Activated T-cell treated with anti-CD3 and anti-CD28 coated beads, Interleukin-2, amount 50 U/mL, for 72 hours (primary cell): ENCODE data around the gene TENM4. TPM values are rescaled to one million over a fixed set of nuclear protein-coding genes. Genes with fewer than 3 reads are reported as not detected.
A peak's percentile ranks its signal among the peaks of the same experiment; 100 is the strongest.

Experiments used
- ATAC-seq, 2 donors: fragments of 150-1000 bp; cut with Tn5 transposase; replicated peaks in 1 of 2; 2 replicates each; pipeline ENCODE4 v1.10.0; 2021; ENCODE audit warnings: moderate library complexity in 2 of 2, mild to moderate bottlenecking in 1 of 2
- DNase-seq, 2 donors: peaks; one replicate each; pipeline ENCODE4 v3.0.0; 2021 to 2022; ENCODE audit warnings: mixed read lengths in 1 of 2
- H3K27ac Mint-ChIP-seq: one replicate; pipeline ENCODE4 v1.8.0; 2022; ENCODE audit warnings: mild to moderate bottlenecking, moderate library complexity, mixed read lengths
- H3K27me3 Mint-ChIP-seq: one replicate; pipeline ENCODE4 v1.8.0; 2022; ENCODE audit warnings: low read depth, mixed read lengths
- H3K36me3 Mint-ChIP-seq, 2 donors: one replicate each; pipeline ENCODE4 v1.8.0; 2022; ENCODE audit warnings: mixed read lengths in 2 of 2, mild to moderate bottlenecking in 1 of 2; ENCODE audit not compliant: insufficient read depth in 2 of 2
- H3K4me1 Mint-ChIP-seq: one replicate; pipeline ENCODE4 v1.8.0; 2022; ENCODE audit warnings: low read depth, mixed read lengths
- H3K4me3 Mint-ChIP-seq, 2 donors: one replicate each; pipeline ENCODE4 v1.8.0; 2022; ENCODE audit warnings: mild to moderate bottlenecking in 2 of 2, mixed read lengths in 2 of 2, moderate library complexity in 2 of 2
- H3K9me3 Mint-ChIP-seq, 2 donors: one replicate each; pipeline ENCODE4 v1.8.0; 2022; ENCODE audit warnings: mixed read lengths in 2 of 2
- total RNA-seq, 2 donors: library from RNA; stranded (reverse); gene quantifications; one replicate each; pipeline ENCODE4 v1.2.3, GENCODE V29; 2022

Gene TENM4
- total RNA-seq, 2 donors from 2014 or later, result 0.21 TPM; not detected in 1

GRCh38 chr11:79409330-79409729 lies 31.5 kb downstream of the TENM4 start:
- H3K4me3 Mint-ChIP-seq, result no peak overlapping the region
- ATAC-seq, result no peak

GRCh38 chr11:79406376-79406775 lies 34.5 kb downstream of the TENM4 start:
- Mint-ChIP-seq H3K4me1 (no peaks in the 10 kb centered on the region), H3K27me3 (no peaks in the 10 kb centered on the region), H3K36me3 (no peaks in the 10 kb centered on the region), H3K9me3 (peaks cover 2 to 4% of the 10 kb centered on the region in 2 donors), H3K4me3 (no peak overlapping the region), H3K27ac (no peak overlapping the region)
- DNase-seq (no peak), ATAC-seq (no peak)

More at GRCh38 chr11:79409330-79409729, 31.5 kb downstream of the TENM4 start:
- no peaks in the 10 kb centered on the region for H3K27me3 Mint-ChIP-seq
- peaks cover 0 to 2% of the 10 kb centered on the region in 2 donors for H3K9me3 Mint-ChIP-seq
- no peak for DNase-seq
- no peaks in the 10 kb centered on the region for H3K36me3 Mint-ChIP-seq
- no peak overlapping the region for H3K27ac Mint-ChIP-seq
- no peaks in the 10 kb centered on the region for H3K4me1 Mint-ChIP-seq

GRCh38 chr11:79404806-79405205 lies 36.0 kb downstream of the TENM4 start:
- no peaks in the 10 kb centered on the region for H3K27me3 Mint-ChIP-seq
- H3K27ac Mint-ChIP-seq, result no peak overlapping the region
- ATAC-seq, result no peak
- no peaks in the 10 kb centered on the region for H3K36me3 Mint-ChIP-seq
- no peaks in the 10 kb centered on the region for H3K4me1 Mint-ChIP-seq
- no peak overlapping the region for H3K4me3 Mint-ChIP-seq
- DNase-seq, result no peak
- H3K9me3 Mint-ChIP-seq, result peaks cover 2 to 4% of the 10 kb centered on the region in 2 donors

GRCh38 chr11:79404325-79404724 lies 36.5 kb downstream of the TENM4 start:
- H3K9me3 Mint-ChIP-seq, result peaks cover 2 to 4% of the 10 kb centered on the region in 2 donors
- H3K27ac Mint-ChIP-seq, result no peak overlapping the region
- H3K4me1 Mint-ChIP-seq, result no peaks in the 10 kb centered on the region
- DNase-seq (no peak), ATAC-seq (no peak)
- H3K27me3 Mint-ChIP-seq, result no peaks in the 10 kb centered on the region
- no peaks in the 10 kb centered on the region for H3K36me3 Mint-ChIP-seq
- no peak overlapping the region for H3K4me3 Mint-ChIP-seq

- H3K4me3 Mint-ChIP-seq, result no peak overlapping the region
- H3K27me3 Mint-ChIP-seq, result no peaks in the 10 kb centered on the region
- H3K9me3 Mint-ChIP-seq, result peaks cover under 1 to 4% of the 10 kb centered on the region in 2 donors
- H3K36me3 Mint-ChIP-seq, result no peaks in the 10 kb centered on the region
- H3K27ac Mint-ChIP-seq, result no peak overlapping the region
- ATAC-seq, result no peak
- H3K4me1 Mint-ChIP-seq, result no peaks in the 10 kb centered on the region
- no peak for DNase-seq
Observed at GRCh38 chr11:79403839-79404238, 37.0 kb downstream of the TENM4 start.

GRCh38 chr11:79402912-79403311 lies 37.9 kb downstream of the TENM4 start:
- no peak overlapping the region for H3K27ac Mint-ChIP-seq
- H3K36me3 Mint-ChIP-seq, result no peaks in the 10 kb centered on the region
- H3K27me3 Mint-ChIP-seq, result no peaks in the 10 kb centered on the region
- H3K9me3 Mint-ChIP-seq, result peaks cover 0 to 4% of the 10 kb centered on the region in 2 donors
- no peak for ATAC-seq
- DNase-seq, result no peak
- H3K4me3 Mint-ChIP-seq, result no peak overlapping the region
- no peaks in the 10 kb centered on the region for H3K4me1 Mint-ChIP-seq

GRCh38 chr11:79400717-79401330 lies 40.0 kb downstream of the TENM4 start:
- Mint-ChIP-seq H3K27me3 (no peaks in the 10 kb centered on the region), H3K4me1 (no peaks in the 10 kb centered on the region), H3K27ac (no peak overlapping the region), H3K4me3 (no peak overlapping the region), H3K36me3 (no peaks in the 10 kb centered on the region), H3K9me3 (peaks cover 0 to 4% of the 10 kb centered on the region in 2 donors)
- peak; percentile 7 to 18 for DNase-seq
- no peak for ATAC-seq

GRCh38 chr11:79400206-79400605 lies 40.6 kb downstream of the TENM4 start:
- ATAC-seq (no peak), DNase-seq (no peak)
- Mint-ChIP-seq H3K9me3 (peaks cover 0 to 4% of the 10 kb centered on the region in 2 donors), H3K36me3 (no peaks in the 10 kb centered on the region), H3K4me1 (no peaks in the 10 kb centered on the region), H3K27me3 (no peaks in the 10 kb centered on the region), H3K27ac (no peak overlapping the region), H3K4me3 (no peak overlapping the region)

- no peaks in the 10 kb centered on the region for H3K36me3 Mint-ChIP-seq
- ATAC-seq (no peak), DNase-seq (no peak)
- H3K9me3 Mint-ChIP-seq, result peaks cover 0 to under 1% of the 10 kb centered on the region in 2 donors
- H3K27me3 Mint-ChIP-seq, result no peaks in the 10 kb centered on the region
- no peak overlapping the region for H3K4me3 Mint-ChIP-seq
- H3K4me1 Mint-ChIP-seq, result no peaks in the 10 kb centered on the region
- no peak overlapping the region for H3K27ac Mint-ChIP-seq
Observed at GRCh38 chr11:79397252-79397651, 43.6 kb downstream of the TENM4 start.

- H3K27me3 Mint-ChIP-seq, result no peaks in the 10 kb centered on the region
- no peak overlapping the region for H3K27ac Mint-ChIP-seq
- H3K4me3 Mint-ChIP-seq, result no peak overlapping the region
- ATAC-seq, result no peak
- no peak for DNase-seq
- no peaks in the 10 kb centered on the region for H3K36me3 Mint-ChIP-seq
- no peaks in the 10 kb centered on the region for H3K4me1 Mint-ChIP-seq
- H3K9me3 Mint-ChIP-seq, result no peaks in the 10 kb centered on the region
Observed at GRCh38 chr11:79396674-79397073, 44.2 kb downstream of the TENM4 start.

GRCh38 chr11:79396001-79396400 lies 44.8 kb downstream of the TENM4 start:
- ATAC-seq (no peak), DNase-seq (no peak)
- Mint-ChIP-seq H3K9me3 (no peaks in the 10 kb centered on the region), H3K4me3 (no peak overlapping the region), H3K27ac (no peak overlapping the region), H3K27me3 (no peaks in the 10 kb centered on the region), H3K4me1 (no peaks in the 10 kb centered on the region), H3K36me3 (no peaks in the 10 kb centered on the region)

GRCh38 chr11:79393362-79394043 lies 47.3 kb downstream of the TENM4 start:
- Mint-ChIP-seq H3K27me3 (no peaks in the 10 kb centered on the region), H3K36me3 (no peaks in the 10 kb centered on the region), H3K4me1 (no peaks in the 10 kb centered on the region), H3K4me3 (no peak overlapping the region), H3K27ac (no peak overlapping the region), H3K9me3 (peaks cover 0 to 3% of the 10 kb centered on the region in 2 donors)
- DNase-seq, result no peak
- ATAC-seq, result no peak

GRCh38 chr11:79392161-79392560 lies 48.7 kb downstream of the TENM4 start:
- Mint-ChIP-seq H3K36me3 (no peaks in the 10 kb centered on the region), H3K27me3 (no peaks in the 10 kb centered on the region), H3K27ac (no peak overlapping the region), H3K4me3 (no peak overlapping the region), H3K4me1 (no peaks in the 10 kb centered on the region), H3K9me3 (peaks cover 0 to 3% of the 10 kb centered on the region in 2 donors)
- ATAC-seq (no peak), DNase-seq (no peak)

- no peaks in the 10 kb centered on the region for H3K36me3 Mint-ChIP-seq
- H3K4me3 Mint-ChIP-seq, result no peak overlapping the region
- no peak for DNase-seq
- no peak for ATAC-seq
- no peaks in the 10 kb centered on the region for H3K4me1 Mint-ChIP-seq
- H3K27ac Mint-ChIP-seq, result no peak overlapping the region
- no peaks in the 10 kb centered on the region for H3K27me3 Mint-ChIP-seq
- peaks cover 0 to 3% of the 10 kb centered on the region in 2 donors for H3K9me3 Mint-ChIP-seq
Observed at GRCh38 chr11:79390923-79391322, 49.9 kb downstream of the TENM4 start.
